H1 (cell line): ENCODE results near the gene SELENOF.

Source experiments
- CEBPB ChIP-seq: IDR thresholded peaks from 2 replicates; pipeline ENCODE4 v1.6.1; 2012; ENCODE audit warnings: low read depth, low read length
- CREB1 ChIP-seq: IDR thresholded peaks from 2 replicates; pipeline ENCODE4 v1.6.1; 2012; ENCODE audit warnings: inconsistent platforms
- JUN ChIP-seq: IDR thresholded peaks from 2 replicates; pipeline ENCODE4 v1.6.1; 2011; ENCODE audit warnings: low read depth, mild to moderate bottlenecking, improper control_type of control experiment, low read length
- POU5F1 ChIP-seq: IDR thresholded peaks from 2 replicates; pipeline ENCODE4 v1.6.1; 2011; ENCODE audit warnings: low read depth, mild to moderate bottlenecking, low read length, moderate library complexity
- RFX5 ChIP-seq: IDR thresholded peaks from 2 replicates; pipeline ENCODE4 v1.6.1; 2011; ENCODE audit warnings: low read depth, low read length, improper control_type of control experiment, borderline replicate concordance
- TF ChIP-seq, protein P1 (sequence below), 3 experiments: IDR thresholded peaks; 1 replicate in 2 of 3; 2 replicates in 1 of 3; pipeline versions ENCODE4 v1.5.1 to v1.6.1; 2011; ENCODE audit warnings: low read length in 3 of 3, mild to moderate bottlenecking in 3 of 3, inconsistent platforms in 2 of 3, low read depth in 1 of 3, moderate library complexity in 1 of 3; ENCODE audit not compliant: insufficient read depth in 1 of 3; ENCODE audit errors: control extremely low read depth in 1 of 3
- TF ChIP-seq, protein P2 (sequence below): fragments of 300-600 bp; sonication (generic); IDR thresholded peaks from 2 replicates; pipeline ENCODE4 v1.7.1; 2012; ENCODE audit warnings: low read length, moderate library complexity, mild to moderate bottlenecking, inconsistent platforms; ENCODE audit not compliant: insufficient replicate concordance

DNA sequence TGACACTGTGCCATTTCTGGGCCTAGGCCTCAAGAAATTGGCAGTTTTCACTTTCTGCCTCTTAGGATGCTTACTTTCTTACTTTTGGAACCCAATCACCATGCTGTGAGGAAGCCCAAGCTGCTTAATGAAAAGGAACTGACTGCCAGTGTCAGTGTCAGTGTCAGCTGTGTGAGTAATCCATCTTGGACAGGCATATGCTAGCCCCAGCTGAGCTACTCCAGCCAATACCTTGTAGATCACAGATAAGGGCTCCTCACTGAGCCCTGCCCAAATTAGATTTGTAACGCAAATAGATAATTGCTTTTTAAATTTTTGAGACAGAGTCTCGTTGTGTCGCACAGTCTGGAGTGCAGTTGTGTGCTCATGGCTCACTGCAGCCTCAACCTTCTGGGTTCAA is 59.6 kb downstream of the SELENOF start:
- TF ChIP-seq RFX5 (no peak), POU5F1 (no peak), CREB1 (no peak), JUN (no peak), CEBPB (no peak)
- TF ChIP-seq, protein P1, sequence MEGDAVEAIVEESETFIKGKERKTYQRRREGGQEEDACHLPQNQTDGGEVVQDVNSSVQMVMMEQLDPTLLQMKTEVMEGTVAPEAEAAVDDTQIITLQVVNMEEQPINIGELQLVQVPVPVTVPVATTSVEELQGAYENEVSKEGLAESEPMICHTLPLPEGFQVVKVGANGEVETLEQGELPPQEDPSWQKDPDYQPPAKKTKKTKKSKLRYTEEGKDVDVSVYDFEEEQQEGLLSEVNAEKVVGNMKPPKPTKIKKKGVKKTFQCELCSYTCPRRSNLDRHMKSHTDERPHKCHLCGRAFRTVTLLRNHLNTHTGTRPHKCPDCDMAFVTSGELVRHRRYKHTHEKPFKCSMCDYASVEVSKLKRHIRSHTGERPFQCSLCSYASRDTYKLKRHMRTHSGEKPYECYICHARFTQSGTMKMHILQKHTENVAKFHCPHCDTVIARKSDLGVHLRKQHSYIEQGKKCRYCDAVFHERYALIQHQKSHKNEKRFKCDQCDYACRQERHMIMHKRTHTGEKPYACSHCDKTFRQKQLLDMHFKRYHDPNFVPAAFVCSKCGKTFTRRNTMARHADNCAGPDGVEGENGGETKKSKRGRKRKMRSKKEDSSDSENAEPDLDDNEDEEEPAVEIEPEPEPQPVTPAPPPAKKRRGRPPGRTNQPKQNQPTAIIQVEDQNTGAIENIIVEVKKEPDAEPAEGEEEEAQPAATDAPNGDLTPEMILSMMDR (IDR thresholded peaks at IDR 0.05; ENCODE audit: control extremely low read depth in 1 of 3, insufficient read depth in 1 of 3, low read depth in 1 of 3, low read length in 3 of 3), result no peak
- TF ChIP-seq, protein P2, sequence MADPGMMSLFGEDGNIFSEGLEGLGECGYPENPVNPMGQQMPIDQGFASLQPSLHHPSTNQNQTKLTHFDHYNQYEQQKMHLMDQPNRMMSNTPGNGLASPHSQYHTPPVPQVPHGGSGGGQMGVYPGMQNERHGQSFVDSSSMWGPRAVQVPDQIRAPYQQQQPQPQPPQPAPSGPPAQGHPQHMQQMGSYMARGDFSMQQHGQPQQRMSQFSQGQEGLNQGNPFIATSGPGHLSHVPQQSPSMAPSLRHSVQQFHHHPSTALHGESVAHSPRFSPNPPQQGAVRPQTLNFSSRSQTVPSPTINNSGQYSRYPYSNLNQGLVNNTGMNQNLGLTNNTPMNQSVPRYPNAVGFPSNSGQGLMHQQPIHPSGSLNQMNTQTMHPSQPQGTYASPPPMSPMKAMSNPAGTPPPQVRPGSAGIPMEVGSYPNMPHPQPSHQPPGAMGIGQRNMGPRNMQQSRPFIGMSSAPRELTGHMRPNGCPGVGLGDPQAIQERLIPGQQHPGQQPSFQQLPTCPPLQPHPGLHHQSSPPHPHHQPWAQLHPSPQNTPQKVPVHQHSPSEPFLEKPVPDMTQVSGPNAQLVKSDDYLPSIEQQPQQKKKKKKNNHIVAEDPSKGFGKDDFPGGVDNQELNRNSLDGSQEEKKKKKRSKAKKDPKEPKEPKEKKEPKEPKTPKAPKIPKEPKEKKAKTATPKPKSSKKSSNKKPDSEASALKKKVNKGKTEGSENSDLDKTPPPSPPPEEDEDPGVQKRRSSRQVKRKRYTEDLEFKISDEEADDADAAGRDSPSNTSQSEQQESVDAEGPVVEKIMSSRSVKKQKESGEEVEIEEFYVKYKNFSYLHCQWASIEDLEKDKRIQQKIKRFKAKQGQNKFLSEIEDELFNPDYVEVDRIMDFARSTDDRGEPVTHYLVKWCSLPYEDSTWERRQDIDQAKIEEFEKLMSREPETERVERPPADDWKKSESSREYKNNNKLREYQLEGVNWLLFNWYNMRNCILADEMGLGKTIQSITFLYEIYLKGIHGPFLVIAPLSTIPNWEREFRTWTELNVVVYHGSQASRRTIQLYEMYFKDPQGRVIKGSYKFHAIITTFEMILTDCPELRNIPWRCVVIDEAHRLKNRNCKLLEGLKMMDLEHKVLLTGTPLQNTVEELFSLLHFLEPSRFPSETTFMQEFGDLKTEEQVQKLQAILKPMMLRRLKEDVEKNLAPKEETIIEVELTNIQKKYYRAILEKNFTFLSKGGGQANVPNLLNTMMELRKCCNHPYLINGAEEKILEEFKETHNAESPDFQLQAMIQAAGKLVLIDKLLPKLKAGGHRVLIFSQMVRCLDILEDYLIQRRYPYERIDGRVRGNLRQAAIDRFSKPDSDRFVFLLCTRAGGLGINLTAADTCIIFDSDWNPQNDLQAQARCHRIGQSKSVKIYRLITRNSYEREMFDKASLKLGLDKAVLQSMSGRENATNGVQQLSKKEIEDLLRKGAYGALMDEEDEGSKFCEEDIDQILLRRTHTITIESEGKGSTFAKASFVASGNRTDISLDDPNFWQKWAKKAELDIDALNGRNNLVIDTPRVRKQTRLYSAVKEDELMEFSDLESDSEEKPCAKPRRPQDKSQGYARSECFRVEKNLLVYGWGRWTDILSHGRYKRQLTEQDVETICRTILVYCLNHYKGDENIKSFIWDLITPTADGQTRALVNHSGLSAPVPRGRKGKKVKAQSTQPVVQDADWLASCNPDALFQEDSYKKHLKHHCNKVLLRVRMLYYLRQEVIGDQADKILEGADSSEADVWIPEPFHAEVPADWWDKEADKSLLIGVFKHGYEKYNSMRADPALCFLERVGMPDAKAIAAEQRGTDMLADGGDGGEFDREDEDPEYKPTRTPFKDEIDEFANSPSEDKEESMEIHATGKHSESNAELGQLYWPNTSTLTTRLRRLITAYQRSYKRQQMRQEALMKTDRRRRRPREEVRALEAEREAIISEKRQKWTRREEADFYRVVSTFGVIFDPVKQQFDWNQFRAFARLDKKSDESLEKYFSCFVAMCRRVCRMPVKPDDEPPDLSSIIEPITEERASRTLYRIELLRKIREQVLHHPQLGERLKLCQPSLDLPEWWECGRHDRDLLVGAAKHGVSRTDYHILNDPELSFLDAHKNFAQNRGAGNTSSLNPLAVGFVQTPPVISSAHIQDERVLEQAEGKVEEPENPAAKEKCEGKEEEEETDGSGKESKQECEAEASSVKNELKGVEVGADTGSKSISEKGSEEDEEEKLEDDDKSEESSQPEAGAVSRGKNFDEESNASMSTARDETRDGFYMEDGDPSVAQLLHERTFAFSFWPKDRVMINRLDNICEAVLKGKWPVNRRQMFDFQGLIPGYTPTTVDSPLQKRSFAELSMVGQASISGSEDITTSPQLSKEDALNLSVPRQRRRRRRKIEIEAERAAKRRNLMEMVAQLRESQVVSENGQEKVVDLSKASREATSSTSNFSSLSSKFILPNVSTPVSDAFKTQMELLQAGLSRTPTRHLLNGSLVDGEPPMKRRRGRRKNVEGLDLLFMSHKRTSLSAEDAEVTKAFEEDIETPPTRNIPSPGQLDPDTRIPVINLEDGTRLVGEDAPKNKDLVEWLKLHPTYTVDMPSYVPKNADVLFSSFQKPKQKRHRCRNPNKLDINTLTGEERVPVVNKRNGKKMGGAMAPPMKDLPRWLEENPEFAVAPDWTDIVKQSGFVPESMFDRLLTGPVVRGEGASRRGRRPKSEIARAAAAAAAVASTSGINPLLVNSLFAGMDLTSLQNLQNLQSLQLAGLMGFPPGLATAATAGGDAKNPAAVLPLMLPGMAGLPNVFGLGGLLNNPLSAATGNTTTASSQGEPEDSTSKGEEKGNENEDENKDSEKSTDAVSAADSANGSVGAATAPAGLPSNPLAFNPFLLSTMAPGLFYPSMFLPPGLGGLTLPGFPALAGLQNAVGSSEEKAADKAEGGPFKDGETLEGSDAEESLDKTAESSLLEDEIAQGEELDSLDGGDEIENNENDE, result no peak
